ENCODE results near the gene RPUSD4. TPM values are rescaled to one million over a fixed set of nuclear protein-coding genes. Genes with fewer than 3 reads are reported as not detected.

Gene RPUSD4
- total RNA-seq, 1 experiment from 2014 or later = 42.9 TPM

- no peak overlapping the region for H3K14ac ChIP-seq (ENCODE audit: insufficient read depth, low read length)
- H4K5ac ChIP-seq (ENCODE audit: insufficient read length, low read depth, low read length) = no peak overlapping the region
- H2BK20ac ChIP-seq (ENCODE audit: low read depth, low read length, poor library complexity, severe bottlenecking) = no peak overlapping the region
- no peak overlapping the region for H2BK12ac ChIP-seq (ENCODE audit: insufficient read length, low read depth, low read length)
- H3K4me3 Mint-ChIP-seq = peak overlapping the region in 1 of 2 experiments; percentile 45; a peak in 3 of 5 replicates
- no CpG with 5 or more reads among the region's 19 CpGs for WGBS (ENCODE audit: extremely low coverage, insufficient read length, low lambda C conversion rate)
- no peaks in the 10 kb centered on the region; a peak in 1 of 5 replicates for H3K9me3 Mint-ChIP-seq
- H2BK15ac ChIP-seq (ENCODE audit: low read depth, low read length) = no peak overlapping the region
- no peaks in the 10 kb centered on the region for H3K36me3 Mint-ChIP-seq (ENCODE audit: insufficient read depth in 1 of 3, low read depth in 3 of 3)
- H3K27me3 Mint-ChIP-seq (ENCODE audit: low read depth) = no peaks in the 10 kb centered on the region
- no peak overlapping the region for H2BK120ac ChIP-seq (ENCODE audit: low read depth, low read length, poor library complexity, severe bottlenecking)
- H3K23ac ChIP-seq (ENCODE audit: insufficient read length, low read depth, low read length) = no peak overlapping the region
- no peak overlapping the region for H3K56ac ChIP-seq (ENCODE audit: insufficient read length, low read depth, low read length)
- no peak overlapping the region for H4K91ac ChIP-seq (ENCODE audit: insufficient read length, low read depth, low read length)
- no peak overlapping the region for H2AFZ ChIP-seq (ENCODE audit: low read length)
- no peak overlapping the region for H2AK5ac ChIP-seq (ENCODE audit: insufficient read length, low read length)
- no peak overlapping the region for H3K18ac ChIP-seq (ENCODE audit: insufficient read length, low read depth, low read length)
- H3K27me3 ChIP-seq (ENCODE audit: insufficient read depth, low read length) = no peaks in the 10 kb centered on the region
- no peaks in the 10 kb centered on the region for H3K79me1 ChIP-seq (ENCODE audit: insufficient read depth, low read depth, low read length, poor library complexity, severe bottlenecking)
- H3K27ac Mint-ChIP-seq = peak overlapping the region in 2 of 3 experiments; percentile 68 to 96; a peak in 2 of 7 replicates
- no peaks in the 10 kb centered on the region for H3K79me2 ChIP-seq (ENCODE audit: insufficient read depth, low read length)
- no peak overlapping the region for H3K4ac ChIP-seq (ENCODE audit: low read depth, low read length)
- peak; percentile 70 for DNase-seq
- H3K23me2 ChIP-seq (ENCODE audit: insufficient read length, low read depth, low read length, poor library complexity, severe bottlenecking) = no peaks in the 10 kb centered on the region
- no peaks in the 10 kb centered on the region for H4K20me1 ChIP-seq (ENCODE audit: control insufficient read depth, insufficient read depth, insufficient read length)
- H3K9ac ChIP-seq (ENCODE audit: extremely low read depth, insufficient read length, low read length) = no peak overlapping the region
- no peak overlapping the region for H3T11ph ChIP-seq (ENCODE audit: low read length)
- no peak overlapping the region for H4K8ac ChIP-seq (replicated peaks; ENCODE audit: insufficient read length, low read depth, low read length)
- no peak overlapping the region for H2BK5ac ChIP-seq (ENCODE audit: insufficient read length, low read length)
- H3K4me2 ChIP-seq (ENCODE audit: insufficient read depth, insufficient read length, low read length) = peak overlapping the region; percentile 5
- H3K4me1 Mint-ChIP-seq = peaks cover 32 to 34% of the 10 kb centered on the region in 2 experiments
- TF ChIP-seq CTCF (conservative IDR thresholded peaks at IDR 0.05) = no peak; the same call in 2 of the 3 replicates
- H3K27ac ChIP-seq (ENCODE audit: insufficient read length, low read depth, low read length) = no peak overlapping the region
- H3K4me1 ChIP-seq (ENCODE audit: insufficient read depth, low read length) = peaks cover 4% of the 10 kb centered on the region; the same call in 1 of the 2 replicates
- no peaks in the 10 kb centered on the region for H3K9me3 ChIP-seq (ENCODE audit: control insufficient read depth, low read depth, low read length)
Observed at GRCh38 chr11:126159719-126160344, 51.6 kb downstream of the RPUSD4 start.
